Body of pancreas (tissue), 4 donors: ENCODE measurements around the gene UBXN1.

ENCODE experiments used
- CTCF ChIP-seq, 7 experiments: fragments of 450-650 bp in 4 of 7; fragments of 200-600 bp in 3 of 7; sonication (generic) in 3 of 7; IDR thresholded peaks; one replicate each; pipeline ENCODE4 v1.5.1; 2016 to 2019; ENCODE audit warnings: antibody characterized with exemption in 7 of 7
- POLR2A ChIP-seq, 3 donors: fragments of 450-650 bp; IDR thresholded peaks; one replicate each; pipeline ENCODE4 v1.6.1; 2016; ENCODE audit warnings: antibody characterized with exemption in 3 of 3, mild to moderate bottlenecking in 2 of 3

GRCh38 chr11:62652161-62653006, 26.5 kb downstream of the UBXN1 start:
- TF ChIP-seq CTCF (IDR thresholded peaks at IDR 0.05) (no peak), POLR2A (IDR thresholded peaks at IDR 0.05) (no peak)
